ENCODE data around the gene FECH.
"Not testable (repeated sequence)": the region's sequence is repeated elsewhere in the genome, so short reads cannot be mapped to it uniquely, and the experiment has no call there.

Gene FECH, protein sequence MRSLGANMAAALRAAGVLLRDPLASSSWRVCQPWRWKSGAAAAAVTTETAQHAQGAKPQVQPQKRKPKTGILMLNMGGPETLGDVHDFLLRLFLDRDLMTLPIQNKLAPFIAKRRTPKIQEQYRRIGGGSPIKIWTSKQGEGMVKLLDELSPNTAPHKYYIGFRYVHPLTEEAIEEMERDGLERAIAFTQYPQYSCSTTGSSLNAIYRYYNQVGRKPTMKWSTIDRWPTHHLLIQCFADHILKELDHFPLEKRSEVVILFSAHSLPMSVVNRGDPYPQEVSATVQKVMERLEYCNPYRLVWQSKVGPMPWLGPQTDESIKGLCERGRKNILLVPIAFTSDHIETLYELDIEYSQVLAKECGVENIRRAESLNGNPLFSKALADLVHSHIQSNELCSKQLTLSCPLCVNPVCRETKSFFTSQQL

DNA sequence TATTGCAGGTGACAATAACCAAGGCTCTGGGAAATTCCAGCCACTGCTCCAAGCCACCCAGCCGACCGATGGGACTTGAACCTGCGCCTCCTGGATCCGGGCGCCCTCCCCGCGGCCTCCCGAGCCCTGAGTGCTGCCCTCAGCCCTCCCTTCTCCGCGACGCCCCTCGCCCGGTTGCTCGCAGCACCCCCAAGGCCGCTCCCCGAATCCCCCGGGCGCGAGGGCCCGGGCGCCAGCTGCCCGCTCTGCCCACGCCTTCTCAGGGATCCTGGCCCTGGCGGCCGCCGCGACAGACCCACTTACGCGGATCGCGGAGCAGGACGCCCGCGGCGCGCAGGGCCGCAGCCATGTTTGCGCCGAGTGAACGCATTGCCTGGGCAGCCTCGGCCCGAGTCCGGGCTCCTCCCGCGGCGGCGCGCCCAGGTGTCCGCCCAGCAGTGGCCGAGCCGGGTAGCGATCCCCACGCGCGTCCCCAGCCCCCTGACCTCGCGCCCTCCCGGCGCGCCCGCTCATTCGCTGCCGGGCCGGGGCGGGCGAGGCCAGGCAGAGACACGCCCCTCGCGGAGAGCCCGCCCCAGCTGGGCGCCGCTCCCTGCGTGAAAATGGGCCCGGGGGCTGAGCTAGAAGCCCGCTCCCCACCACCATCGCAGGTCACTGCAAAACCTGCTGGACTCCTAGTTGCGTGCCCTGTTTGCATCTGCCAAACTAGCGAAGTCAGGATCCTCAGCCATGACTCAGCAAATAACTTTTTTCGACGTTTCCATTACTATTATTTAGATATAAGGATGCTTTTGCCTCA, at the start of gene FECH:
Gene FECH (minus strand): TSS at position 452 of the 799 bp plus-strand sequence. CDS start 82 bp downstream, at position 370.
- peak; percentile 69 for DNase-seq

DNA sequence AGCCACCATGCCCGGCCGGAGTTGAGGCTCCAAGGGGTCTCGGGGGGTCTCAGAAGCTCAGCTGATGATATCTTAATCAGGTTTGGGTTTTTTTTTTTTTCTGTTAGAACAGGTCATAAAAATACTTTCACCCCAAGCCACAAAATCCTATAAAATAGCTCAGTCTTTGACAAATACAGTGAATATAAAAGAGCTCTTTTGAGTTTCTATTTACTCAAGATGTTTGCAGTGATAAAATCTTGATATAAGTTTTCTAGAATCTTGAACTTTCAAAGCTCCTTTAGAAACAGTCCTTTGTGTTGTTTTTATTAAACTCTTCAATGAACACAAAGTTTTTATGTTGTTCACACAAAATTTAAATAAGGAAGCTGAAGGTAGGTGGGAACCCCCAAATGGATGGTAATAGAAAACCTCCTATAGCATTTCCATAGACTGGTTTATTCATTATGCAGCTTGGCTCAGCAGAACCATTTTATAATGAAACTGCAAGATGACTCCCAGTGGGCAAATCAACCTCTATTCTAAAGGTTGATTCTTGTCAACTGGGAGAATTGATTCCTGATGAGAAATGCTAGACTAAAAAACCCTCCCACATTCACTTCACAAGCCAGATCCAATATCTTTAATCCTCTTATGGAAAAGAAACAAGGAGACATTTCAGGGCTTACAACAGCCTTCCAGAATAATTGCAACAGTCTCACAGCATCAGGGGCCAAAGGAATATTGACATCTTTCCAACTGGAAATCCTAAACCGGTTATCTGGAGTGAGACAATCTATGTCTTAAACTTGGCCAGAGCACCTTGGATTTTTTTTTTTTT, 48.7 kb upstream of the FECH start:
- no peak for DNase-seq

DNA sequence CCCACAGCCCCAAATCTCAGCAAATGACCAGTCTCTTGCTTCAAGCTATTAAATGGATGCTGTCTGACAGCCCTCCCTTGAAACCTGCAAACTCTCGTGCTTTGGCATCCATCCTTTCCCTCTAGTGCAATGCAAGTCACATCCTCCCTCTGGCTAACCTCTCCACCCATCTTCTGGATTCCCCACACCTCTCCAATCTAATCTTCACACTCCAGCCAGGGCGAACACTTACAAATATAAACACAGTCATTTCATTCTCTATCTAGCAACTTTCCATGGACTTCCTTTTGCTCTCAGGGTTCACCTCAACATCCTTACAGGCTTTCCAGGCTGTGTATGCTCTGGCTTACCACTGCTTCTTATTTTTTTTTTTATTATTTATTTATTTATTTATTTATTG, 45.2 kb upstream of the FECH start:
- DNase-seq, result no peak

DNA sequence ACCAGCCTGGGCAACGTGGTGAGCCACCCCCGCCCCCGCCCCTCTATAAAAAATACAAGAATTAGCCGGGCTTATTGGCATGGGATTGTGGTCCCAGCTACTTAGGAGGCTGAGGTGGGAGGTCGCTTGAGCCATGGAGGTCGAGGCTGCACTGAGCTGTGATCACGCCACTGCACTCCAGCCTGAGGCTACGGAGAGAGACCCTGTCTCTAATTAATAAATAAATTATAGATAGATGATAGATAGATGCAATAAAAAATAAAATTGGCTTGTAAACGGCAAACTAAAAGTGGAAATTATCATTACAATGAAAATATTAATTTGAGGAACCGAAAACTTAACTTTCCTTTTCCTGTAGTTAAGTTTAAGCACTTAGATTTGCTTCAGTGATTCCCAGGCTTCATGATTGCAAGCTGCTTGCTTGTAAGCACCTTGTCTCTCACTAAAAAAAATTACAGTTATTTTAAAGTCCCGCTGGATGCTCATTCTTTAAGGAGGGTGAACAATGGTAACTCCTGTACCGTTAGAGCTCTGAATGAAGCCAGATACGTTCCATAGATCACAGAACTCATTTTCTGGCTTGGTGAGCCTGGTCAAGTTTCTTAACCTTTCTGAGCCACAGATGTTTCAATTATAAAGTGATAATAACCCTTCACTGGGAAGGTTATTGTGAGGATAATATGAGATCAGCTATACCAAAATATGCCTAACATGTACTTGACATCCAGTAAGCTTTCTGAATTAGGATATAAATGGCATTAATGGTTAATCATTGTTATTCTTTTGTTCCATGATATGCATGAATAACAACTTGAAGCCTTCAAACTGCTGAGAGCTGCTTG, 44.5 kb upstream of the FECH start:
- no peak for DNase-seq

DNA sequence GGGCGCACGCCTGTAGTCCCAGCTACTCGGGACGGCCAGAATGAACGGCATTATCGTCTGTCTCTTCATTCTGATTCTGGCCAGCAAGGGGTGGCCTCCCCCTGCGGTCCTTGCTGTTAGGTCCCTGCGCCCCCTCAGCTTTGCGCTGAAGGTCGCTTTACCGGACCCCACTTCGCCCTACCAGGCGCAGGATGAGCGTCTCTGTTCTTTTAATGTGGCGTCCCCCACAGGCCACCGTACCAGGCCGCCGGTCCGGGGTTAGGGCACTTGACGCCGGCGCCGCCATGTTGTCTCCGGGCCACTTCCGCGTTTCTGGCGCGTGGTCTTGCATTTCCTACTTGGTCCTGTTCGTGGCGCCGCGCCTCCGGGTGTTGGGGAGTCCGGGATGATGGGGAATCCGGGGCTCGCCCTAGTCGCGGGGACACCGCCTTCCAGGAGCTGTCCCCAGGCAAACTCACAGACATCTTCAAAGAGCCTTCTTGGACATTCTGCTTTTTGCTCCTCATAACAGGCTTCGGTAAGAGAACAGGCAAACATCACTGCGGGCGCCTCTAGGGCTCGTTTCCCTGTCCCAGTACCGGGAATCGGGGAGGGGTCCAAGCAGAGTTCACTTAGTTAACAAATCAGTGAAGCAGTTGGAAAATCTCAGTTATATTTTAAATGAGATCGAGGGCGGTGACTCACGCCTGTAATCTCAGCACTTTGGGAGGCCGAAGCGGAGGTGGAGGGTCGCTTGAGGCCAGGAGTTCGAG, 43.7 kb upstream of the FECH start:
- DNase-seq, result peak; percentile 96

DNA sequence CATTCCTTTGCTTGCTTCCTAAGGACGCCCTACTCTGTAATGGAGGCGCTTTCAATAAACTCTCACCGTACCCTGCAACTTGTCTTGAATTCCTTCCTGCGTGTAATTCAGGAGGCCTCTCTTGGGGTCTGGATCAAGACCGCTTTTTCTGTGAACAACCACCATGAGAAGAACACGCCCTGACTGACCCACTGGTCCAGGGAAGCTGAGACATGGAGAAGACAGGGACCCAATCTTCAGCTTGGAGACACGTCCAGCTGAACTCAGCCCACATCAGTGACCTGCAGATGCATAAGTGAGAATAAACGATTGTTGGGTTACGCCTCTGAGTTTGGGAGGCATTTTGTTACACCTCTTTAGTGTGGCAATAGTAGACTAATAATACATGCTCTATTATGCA, 42.9 kb upstream of the FECH start:
- DNase-seq, result no peak

DNA sequence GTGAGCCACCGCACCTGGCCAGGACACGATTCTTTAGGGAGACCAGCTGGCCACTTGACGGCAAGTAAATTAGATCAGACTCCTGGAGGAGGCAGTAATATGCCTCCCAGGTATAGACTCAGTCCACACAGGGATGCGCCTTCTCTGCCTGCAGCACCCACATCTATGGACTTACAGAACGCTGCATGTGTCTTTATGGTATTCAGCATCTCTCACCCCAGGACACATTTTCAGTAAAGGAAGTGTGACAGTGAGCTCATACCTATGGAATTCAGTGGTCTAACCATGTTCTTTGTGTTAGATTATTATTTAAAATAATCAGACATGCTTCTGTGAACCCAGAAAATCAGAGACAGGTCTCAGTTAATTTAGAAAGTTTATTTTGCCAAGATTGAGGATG, 41.0 kb upstream of the FECH start:
- peak; percentile 76 for DNase-seq

DNA sequence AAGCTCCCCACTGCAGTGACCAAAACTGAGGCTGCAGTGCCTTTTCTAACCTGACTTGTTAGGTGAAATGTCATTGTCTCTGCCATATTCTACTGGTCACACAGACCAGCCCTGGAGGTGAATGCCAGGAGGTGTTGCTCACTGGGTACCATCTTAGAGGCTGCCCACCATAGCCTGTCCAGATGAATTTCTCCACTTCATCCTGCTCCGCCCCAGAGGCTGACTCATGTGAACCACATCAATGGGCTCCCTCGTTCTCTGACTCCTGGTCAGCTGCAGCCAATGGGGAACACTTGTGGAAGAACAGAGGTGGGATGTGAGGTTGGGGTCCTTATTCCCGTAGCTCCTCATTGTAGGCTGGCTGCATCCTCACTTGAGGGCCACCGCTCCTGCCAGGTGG, 38.5 kb upstream of the FECH start:
- peak; percentile 49 for DNase-seq

DNA sequence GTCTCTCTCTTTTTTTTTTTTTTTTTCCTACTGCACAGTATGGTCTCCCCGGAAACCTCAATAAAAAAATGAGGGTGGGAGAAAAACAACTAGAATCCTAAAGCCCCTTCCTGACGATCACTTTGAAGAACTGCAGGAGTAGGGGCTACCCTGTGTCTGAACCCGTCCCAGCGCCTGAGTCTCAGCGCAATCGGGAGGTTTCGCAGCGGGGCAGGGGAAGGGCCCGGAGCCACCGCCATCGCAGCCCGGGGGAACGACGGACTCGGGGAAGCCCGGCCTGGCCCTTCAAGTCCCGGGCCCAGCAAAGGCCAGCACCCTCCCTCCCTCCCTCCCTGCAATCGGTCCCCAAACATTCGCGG, 34.7 kb upstream of the FECH start:
- DNase-seq, result peak; percentile 16

DNA sequence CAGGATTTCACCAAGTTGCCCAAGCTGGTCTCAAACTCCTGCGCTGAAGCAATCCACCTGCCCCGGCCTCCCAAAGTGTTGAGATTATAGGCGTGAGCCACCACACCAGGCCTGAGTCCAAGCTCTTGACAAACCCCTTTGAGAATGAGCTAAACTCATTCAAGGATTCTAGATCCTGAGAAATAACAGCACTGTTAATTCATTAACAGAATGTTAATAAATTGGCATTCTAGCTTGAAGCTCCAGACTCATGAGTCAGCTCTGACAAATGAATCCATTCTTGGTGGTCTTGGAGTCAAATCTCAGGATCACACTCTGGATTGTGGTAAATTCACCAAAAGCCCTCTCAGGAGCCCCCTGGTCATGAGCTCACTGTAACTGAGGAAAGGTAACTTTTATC, 33.4 kb upstream of the FECH start:
- DNase-seq, result no peak

DNA sequence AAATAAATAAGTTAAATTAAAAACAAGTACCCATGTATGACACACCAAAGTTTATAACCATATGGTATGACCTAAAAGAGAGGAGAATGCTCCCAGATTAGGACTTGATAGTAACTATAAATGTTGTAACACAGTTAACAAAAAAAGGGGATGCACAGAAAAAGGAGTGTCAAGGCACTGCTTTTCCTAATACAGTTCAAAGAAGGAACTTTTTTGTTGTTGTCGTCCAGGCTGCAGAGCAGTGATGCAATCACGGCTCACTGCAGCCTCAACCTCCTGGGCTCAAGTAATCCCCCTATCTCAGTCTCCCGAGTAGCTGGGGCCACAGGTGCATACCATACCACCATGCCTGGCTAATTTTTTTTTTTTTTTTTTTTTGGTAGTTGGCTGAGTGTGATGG, 32.4 kb upstream of the FECH start:
- DNase-seq, result no peak

DNA sequence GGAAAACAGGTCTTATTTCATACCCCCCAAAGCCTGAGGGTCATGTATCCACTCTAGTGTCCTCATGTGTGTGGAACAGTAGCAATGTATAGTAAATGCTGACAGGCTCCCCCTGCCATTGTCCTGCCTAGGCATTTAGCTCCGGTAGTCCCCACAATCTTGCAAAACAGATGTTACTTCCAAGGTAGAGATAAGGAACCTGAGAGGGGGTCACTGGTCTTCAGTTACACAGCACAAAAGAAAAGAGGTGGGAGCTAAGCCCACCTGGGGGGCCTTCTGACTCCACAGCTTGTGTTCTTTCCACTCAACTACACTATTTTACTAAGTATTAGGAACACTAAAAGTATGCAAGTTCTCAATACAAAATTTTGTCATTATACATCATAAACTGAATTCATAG, 17.4 kb upstream of the FECH start:
- no peak for DNase-seq

DNA sequence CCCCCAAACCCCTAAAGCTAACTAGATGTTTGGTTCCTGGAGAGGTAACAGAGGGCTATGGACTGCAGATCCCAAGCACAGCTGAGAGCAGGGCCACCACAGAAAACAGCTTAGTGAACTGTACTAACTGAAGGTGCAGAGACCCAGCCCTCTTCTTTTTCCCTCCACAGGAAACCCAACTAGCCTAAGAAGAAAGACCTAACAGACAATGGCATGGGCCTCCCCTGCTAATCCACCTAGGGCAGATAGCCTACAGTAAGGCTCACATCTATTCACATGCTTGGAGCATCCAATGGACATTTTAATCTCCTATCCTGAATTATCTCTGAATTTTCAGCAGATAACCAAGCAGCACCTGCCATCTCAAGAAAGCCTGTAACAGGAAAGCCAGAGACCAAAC, 8.8 kb upstream of the FECH start:
- no peak for DNase-seq

DNA sequence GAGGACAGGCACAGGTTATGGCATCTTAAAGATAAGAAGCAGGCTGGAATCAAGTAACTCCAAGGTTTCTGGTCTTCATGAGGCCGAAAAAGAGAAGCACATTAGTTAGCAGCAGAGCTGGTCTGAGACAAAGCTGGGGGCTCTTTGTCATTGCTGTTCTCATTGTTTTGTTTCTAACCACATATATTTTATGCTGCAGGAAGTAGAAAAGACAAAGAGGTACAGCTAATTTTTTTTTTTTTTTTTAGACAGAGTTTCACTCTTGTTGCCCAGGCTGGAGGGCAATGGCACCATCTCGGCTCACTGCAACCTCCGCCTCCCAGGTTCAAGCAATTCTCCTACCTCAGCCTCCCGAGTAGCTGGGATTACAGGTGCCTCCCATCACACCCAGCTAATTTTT, 6.2 kb upstream of the FECH start:
- DNase-seq, result not testable (repeated sequence)

DNA sequence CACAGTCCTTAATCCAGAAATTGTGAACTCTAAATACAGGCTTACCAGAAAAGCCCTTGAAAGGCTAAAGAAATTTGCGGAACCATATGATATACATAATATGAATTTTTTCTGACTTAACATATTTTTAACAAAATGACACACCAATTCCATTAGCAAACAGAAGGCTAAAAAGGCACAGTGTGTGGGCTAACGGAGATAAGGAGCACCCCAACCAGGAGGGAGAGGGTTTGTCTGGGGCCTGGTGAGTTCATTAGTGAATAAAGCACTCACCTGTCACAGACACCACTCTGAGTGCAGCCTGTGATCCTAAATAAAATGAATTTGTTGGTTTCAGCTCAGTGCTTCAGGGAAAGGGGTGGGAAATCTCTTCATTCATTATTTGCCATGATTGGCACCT, 2.7 kb upstream of the FECH start:
- no peak for DNase-seq

DNA sequence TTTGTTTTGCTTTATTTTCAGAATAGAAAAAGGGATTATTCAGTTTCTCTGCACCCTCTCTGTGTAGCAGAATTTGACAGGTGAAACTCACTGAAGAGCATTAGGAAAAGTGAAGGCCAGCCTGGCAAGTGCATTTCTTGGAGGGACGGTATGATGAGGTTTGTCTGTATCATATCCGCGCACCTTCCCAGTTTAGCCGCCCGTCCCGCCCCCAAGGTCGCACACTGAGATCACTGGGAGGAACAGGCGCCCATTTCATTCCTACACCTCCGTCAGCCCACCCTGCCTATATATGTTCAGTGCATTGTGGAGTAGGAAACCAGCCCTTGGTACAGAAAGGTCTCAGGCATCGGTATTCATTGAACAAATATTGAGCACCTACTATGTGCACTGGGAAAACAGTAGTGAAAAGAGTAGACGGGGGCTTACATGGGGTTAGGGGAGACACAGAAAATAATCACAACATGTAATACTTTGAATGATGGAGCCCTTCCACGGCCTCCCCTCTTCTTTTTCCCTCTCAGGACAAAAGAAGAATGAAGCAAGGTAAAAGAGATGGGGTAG, 678 bp upstream of the FECH start:
- no peak for DNase-seq

DNA sequence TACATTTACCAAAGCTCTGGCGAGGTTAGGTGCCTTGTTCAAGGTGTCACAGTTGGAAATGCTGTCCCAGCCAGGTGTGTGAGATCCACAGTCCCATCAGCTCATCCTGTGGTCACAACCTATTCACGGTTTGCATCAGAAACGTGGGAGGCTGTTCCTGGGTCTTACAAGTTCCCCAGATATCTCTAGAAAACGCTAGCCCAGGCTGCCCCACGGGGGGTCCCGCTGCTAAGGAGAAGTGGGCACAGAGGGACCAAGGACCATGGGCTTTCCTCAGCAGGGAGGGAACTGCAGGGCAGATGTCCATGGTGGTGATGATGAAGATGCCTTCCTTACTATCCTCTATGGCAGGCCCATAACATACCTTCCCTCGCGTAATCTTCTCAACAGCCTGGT, 649 bp downstream of the FECH start:
- DNase-seq, result no peak

DNA sequence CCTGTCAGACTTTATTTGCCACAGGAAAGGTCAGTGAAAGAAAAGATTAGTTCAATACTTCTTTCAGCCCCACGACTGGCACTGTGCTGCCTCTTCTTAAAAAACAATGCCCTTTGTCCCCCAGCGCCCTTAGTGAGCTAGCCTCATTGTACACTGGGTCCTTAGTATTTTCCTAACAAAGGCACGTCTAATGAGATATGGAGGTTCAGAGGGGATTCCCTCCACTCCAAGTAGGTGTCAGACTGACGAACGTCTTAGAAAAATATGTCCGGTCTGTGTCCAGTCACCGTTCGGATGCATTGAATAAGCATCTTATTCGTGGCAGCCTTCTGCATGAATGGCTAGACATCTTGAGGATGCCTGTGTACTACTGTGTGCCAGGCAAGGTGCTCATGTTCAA, 1.1 kb downstream of the FECH start:
- no peak for DNase-seq

DNA sequence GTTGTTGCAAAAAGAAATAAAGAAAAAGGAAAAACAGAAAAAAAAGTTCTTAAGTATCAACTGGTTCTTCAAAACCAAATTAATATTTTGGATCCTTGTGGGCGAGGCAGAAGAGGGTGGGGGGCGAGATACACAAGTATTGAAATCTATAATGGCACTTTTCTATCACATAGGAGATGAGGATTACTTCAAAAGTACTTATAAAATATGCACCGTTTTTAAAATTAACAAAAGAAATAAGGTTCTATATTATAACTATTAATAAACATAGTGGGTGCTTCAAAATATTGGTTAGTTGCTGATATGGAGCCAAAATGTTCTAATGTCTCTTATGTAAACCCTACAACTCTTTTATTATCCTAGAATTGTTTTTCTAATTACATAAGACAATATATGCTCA, 2.1 kb downstream of the FECH start:
- no peak for DNase-seq

DNA sequence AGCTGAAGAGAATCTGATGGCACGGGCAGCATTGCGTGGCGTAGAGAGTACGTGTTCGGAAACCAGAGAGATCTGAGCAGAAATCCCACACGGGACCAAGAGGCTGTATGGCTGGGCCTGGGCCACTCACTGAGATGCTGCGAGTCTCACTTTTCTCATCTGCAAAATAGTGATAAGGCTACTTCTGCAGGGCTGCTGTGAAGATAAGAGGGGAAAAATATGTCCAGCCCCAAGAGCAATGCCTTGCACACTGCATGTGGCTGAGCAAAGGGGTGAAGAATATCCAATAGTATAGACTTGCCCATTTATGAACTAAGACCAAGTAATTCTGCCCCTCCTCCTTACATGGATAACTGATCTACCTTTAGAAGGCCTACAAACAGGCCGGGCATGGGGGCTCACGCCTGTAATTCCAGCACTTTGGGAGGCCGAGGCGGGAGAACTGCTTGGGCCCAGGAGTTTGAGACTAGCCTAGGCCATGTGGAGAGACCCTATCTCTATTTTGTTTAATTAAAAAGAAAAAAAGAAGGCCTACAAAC, 3.1 kb downstream of the FECH start:
- no peak for DNase-seq

DNA sequence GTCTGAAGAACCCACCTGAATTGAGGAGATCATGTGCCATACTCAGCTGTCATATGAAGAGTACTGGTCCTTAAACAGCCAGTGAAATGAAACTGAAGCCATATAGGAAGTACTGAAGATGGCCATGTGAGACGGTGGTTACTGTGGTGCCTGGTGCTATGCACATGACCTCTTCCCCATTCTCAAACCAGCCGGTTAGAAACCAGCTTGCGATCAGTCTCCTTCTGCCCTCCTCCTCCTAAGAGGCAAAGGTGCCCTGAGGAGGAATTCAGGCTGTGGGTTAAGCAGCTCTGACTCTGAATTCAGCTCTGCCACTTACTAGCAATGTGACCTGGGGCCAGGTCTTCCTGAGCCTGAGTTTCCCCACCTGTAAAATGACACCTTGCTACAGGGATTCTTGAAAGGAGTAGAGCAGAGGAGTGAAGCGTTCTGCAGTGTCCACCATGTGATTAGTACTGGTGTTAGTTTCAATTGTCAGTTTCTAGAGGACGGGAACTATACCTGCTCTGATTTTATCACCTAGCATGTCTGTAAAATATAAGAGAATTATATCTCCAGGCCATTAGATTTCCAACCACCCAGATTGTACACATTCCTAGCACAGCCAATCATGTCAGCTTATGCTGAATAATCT, 5.1 kb downstream of the FECH start:
- no peak for DNase-seq

Data from EL (cell line).